Spinal cord (tissue), 10 donors: Measurements from ENCODE around the gene GALNT10. TPM values are rescaled to one million over a fixed set of nuclear protein-coding genes. Genes with fewer than 3 reads are reported as not detected.
A peak's percentile ranks its signal among the peaks of the same experiment; 100 is the strongest.

ENCODE experiments used
- DNase-seq, 6 donors: peaks; one replicate each; pipeline versions ENCODE4 v3.0.0 to v3.0.0-alpha.2; 2013 to 2015; ENCODE audit warnings: low spot score in 6 of 6, low read depth in 4 of 6
- H3K27ac ChIP-seq: one replicate; pipeline ENCODE4 v1.5.1; 2013; ENCODE audit warnings: low read depth, low read length, control low read depth
- H3K27me3 ChIP-seq: one replicate; pipeline ENCODE4 v1.6.1; 2013; ENCODE audit warnings: low read length; ENCODE audit not compliant: control insufficient read depth, insufficient read depth
- H3K36me3 ChIP-seq: one replicate; pipeline ENCODE4 v1.6.1; 2013; ENCODE audit warnings: low read length; ENCODE audit not compliant: control insufficient read depth, insufficient read depth
- H3K4me1 ChIP-seq: one replicate; pipeline ENCODE4 v1.6.1; 2013; ENCODE audit warnings: low read length; ENCODE audit not compliant: control insufficient read depth, insufficient read depth
- H3K4me3 ChIP-seq: one replicate; pipeline ENCODE4 v1.5.1; 2013; ENCODE audit warnings: low read depth, low read length, control low read depth
- H3K9me3 ChIP-seq: one replicate; pipeline ENCODE4 v1.6.1; 2013; ENCODE audit warnings: low read length; ENCODE audit not compliant: control insufficient read depth, insufficient read depth
- WGBS: methylation state at CpG from one replicate; pipeline ENCODE4 v1.1.5; 2013; ENCODE audit warnings: missing lambda C conversion rate; ENCODE audit not compliant: insufficient coverage; 5-methylcytosine and 5-hydroxymethylcytosine counted together
- polyA plus RNA-seq, 2 donors: library from polyadenylated mRNA; unstranded; fragments of 120-200 nt; gene quantifications; one replicate each; pipeline ENCODE4 v1.2.1, GENCODE V29; 2013; ENCODE audit not compliant: insufficient read length in 2 of 2
- total RNA-seq, 2 donors: library from RNA; depleted of rRNA in 1 of 2; stranded (reverse); fragments of 120-200 nt in 1 of 2; fragments of >200 nt in 1 of 2; gene quantifications; one replicate each; pipeline versions ENCODE4 v1.2.3 to v1.2.4, GENCODE V29; 2013 to 2014
- donor health status: healthy.

GALNT10 gene
- total and polyA plus RNA-seq, 4 donors, result 17.2 to 31.2 (median 22.5) TPM

DNA sequence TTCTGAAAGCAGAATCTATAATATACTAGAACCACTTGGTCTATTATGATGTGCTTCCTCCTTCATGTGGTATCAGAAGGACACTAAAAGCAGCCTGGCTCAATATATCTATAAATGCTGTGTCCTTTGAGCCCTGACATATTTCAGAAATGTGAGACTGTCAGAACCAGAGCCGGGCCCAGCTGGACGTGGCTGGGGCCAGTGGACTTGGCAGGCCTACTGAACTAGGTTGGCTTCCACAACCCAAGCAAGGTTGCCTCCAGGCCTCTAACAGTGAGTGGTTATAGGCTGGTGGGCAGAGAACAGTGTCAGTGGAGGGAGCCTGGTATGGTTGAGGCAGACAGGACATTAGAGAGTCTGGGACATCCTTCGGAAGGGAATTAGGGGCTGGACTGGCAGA, 78.9 kb downstream of the GALNT10 start:
- Histone ChIP-seq H3K27me3 (no peaks in the 10 kb centered on the region), H3K4me1 (peaks cover 12% of the 10 kb centered on the region), H3K36me3 (no peaks in the 10 kb centered on the region), H3K9me3 (no peaks in the 10 kb centered on the region), H3K27ac (no peak overlapping the region), H3K4me3 (no peak overlapping the region)
- 90% methylated on average over 3 of the region's 3 CpGs for WGBS
- DNase-seq, result no peak

DNA sequence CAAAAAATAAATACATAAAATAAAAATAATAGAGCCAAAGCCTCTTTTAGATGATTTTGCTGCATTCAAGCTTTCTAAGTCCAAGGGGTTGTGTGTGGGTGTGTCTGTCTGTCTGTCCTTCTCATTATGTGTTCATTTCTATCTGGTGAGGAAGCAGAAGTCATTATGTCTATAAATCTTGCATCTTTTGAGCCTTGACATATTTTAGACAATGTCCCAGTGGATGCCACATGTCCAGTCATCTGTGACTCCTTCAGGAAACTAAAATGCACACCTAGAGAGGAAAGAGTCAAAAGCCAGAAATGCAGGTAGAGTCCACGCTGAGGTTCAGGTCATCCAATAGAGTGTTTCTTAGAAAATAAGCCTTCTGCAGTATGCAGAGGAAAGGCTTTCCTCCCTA, 80.9 kb downstream of the GALNT10 start:
- H3K27ac ChIP-seq, result no peak overlapping the region
- H3K4me3 ChIP-seq, result no peak overlapping the region
- DNase-seq, result no peak
- no peaks in the 10 kb centered on the region for H3K36me3 ChIP-seq
- H3K27me3 ChIP-seq, result no peaks in the 10 kb centered on the region
- peaks cover 12% of the 10 kb centered on the region for H3K4me1 ChIP-seq
- H3K9me3 ChIP-seq, result no peaks in the 10 kb centered on the region
- WGBS, result no CpG with 5 or more reads among the region's 1 CpG

DNA sequence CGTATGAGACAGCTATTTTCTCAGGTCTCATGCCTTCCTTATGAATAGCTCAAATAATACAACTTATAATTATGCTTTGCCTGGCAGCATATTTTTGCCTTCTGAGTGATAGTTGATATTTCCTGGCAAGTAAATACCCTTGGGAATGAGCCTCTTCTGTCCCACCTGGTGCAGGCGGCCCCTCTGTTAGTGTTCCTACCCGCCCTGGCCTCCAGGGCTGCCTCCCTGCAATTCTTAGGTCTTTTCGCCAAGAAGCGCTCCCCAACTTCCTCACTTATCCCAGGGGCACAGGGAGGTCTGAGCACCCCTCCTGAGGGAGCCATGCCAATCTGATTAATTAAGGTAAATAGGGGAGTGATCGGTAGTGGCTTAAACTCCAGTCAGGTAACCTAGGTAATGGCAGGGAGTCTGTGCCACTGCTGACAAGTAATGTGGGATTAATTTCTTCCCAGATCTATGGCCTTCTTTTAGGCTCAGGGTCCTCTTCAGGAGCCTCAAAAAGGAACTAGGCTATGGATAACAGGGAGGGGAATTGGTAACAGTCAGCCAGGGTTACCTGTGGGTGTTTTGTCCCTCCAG, 81.5 kb downstream of the GALNT10 start:
- Histone ChIP-seq H3K36me3 (no peaks in the 10 kb centered on the region), H3K4me1 (peaks cover 14% of the 10 kb centered on the region), H3K27ac (no peak overlapping the region), H3K9me3 (no peaks in the 10 kb centered on the region), H3K4me3 (no peak overlapping the region), H3K27me3 (no peaks in the 10 kb centered on the region)
- WGBS, result 97% methylated on average over 3 of the region's 6 CpGs
- DNase-seq, result no peak

DNA sequence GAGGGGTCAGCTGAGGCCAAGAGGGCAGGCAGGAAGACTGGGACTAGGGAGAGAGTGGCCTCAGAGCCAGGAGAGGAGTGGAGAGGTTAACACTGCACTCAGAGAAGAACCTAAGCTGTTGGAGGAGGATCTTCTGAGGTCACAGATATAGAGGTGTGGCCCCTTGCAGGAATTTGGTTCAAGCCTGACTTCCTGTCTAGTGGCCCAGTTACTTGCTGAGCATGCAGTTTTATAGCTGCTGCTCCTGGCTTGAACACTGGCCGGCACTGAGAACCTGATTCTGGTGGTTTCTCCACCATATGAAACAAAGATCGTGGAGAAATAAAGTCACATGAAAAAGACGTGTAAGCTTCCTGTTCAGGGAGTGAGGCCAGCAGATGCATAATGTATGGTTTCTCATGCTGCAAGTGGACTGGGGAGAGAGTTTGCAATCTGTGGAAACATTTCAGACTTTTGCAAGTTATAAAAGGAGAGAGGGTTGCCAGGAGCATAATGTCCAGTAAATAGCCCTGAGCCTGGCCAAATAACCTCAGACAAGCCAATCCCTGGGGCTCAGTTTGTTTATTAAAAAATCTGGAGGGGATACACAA, 82.6 kb downstream of the GALNT10 start:
- H3K4me1 ChIP-seq, result peaks cover 15% of the 10 kb centered on the region
- peak overlapping the region; percentile 49 for H3K27ac ChIP-seq
- no peaks in the 10 kb centered on the region for H3K27me3 ChIP-seq
- peak in 1 of 6 donors; percentile 30 for DNase-seq
- WGBS, result 40% methylated on average over 3 of the region's 3 CpGs
- H3K4me3 ChIP-seq, result no peak overlapping the region
- no peaks in the 10 kb centered on the region for H3K9me3 ChIP-seq
- no peaks in the 10 kb centered on the region for H3K36me3 ChIP-seq

DNA sequence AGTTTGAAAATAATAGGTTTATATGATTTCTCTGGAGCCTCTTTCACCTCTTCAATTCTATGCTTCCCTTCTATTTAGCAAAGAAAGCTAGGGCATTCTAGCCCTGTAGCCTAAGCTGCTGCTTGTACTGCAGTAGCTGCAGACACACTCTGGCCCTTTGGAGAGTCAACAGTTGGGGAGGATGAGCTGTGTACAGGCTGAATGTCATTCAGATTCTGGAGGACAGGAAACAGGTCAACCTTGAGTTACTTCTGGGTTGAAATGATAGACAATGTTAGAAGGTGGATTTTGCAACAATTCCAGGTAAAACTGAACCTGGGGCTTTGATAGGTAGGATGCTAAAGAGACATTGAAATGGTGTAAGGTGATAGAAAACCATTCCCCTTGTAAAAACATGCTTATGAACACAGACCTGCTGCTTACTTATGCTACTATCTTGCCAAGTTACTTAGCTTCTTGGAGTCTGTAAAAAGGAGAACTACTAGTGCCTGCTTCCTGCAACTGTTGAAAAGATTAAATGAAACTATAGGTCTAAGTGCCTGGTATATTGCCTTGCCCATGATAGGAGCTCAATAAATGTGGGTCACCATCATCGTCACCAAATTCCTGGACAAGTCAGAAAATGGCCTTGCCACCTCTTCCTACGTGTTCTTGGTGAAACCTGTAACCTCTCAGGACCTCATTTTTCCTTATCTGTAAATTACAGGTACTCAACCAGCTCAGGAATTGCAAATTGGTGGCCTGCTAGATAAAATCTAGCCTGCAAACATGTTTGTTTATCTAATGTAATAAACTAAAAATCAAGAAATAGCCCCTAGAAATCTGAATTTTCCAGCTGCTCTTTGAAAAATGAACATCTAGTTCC, 83.7 kb downstream of the GALNT10 start:
- no peak overlapping the region for H3K27ac ChIP-seq
- no peaks in the 10 kb centered on the region for H3K36me3 ChIP-seq
- peak in 1 of 6 donors; percentile 2 for DNase-seq
- no peak overlapping the region for H3K4me3 ChIP-seq
- no peaks in the 10 kb centered on the region for H3K27me3 ChIP-seq
- H3K4me1 ChIP-seq, result peaks cover 15% of the 10 kb centered on the region
- 96% methylated on average over 2 of the region's 2 CpGs for WGBS
- no peaks in the 10 kb centered on the region for H3K9me3 ChIP-seq

DNA sequence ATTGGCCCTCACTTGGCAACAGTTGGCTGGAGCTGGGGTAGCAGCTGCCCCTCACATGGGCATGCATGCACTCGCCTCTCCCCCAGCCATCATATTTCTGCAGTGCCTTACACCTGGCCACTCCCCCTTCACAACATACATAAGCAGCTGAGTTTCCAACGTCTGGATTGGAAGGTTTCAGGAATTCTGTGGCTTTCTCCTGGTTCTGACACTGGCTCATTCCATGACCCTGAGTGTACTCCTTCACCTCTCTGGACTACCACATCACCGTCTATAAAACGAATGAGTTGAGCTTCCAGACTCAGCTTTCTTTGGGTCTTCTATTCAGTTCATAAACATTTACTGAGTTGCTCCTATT, 84.3 kb downstream of the GALNT10 start:
- Histone ChIP-seq H3K4me3 (no peak overlapping the region), H3K27ac (no peak overlapping the region), H3K4me1 (peaks cover 13% of the 10 kb centered on the region), H3K9me3 (no peaks in the 10 kb centered on the region), H3K27me3 (no peaks in the 10 kb centered on the region), H3K36me3 (no peaks in the 10 kb centered on the region)
- 63% methylated on average over 1 of the region's 4 CpGs for WGBS
- DNase-seq, result no peak

DNA sequence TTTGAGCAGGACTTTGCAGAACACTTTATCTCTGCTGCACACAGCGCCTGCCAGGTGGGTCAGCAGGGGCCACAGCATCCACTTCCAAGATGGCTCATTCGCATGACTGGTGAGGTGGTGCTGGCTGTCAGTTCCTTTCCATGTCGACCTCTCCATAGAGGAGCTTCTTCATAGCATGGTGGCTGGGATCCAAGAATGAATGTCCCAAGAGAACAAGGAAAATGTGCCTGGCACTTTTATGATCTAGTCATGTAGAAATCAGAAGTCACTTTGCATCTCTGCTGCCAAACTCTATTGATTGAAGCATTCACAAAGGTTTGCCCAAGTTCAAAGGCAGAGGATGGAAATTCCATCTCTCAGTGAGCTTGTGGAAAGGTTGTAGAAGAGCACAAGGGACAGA, 85.0 kb downstream of the GALNT10 start:
- Histone ChIP-seq H3K36me3 (no peaks in the 10 kb centered on the region), H3K4me1 (peaks cover 13% of the 10 kb centered on the region), H3K4me3 (no peak overlapping the region), H3K27me3 (no peaks in the 10 kb centered on the region), H3K9me3 (no peaks in the 10 kb centered on the region), H3K27ac (no peak overlapping the region)
- 100% methylated on average over 3 of the region's 3 CpGs for WGBS
- DNase-seq, result no peak

DNA sequence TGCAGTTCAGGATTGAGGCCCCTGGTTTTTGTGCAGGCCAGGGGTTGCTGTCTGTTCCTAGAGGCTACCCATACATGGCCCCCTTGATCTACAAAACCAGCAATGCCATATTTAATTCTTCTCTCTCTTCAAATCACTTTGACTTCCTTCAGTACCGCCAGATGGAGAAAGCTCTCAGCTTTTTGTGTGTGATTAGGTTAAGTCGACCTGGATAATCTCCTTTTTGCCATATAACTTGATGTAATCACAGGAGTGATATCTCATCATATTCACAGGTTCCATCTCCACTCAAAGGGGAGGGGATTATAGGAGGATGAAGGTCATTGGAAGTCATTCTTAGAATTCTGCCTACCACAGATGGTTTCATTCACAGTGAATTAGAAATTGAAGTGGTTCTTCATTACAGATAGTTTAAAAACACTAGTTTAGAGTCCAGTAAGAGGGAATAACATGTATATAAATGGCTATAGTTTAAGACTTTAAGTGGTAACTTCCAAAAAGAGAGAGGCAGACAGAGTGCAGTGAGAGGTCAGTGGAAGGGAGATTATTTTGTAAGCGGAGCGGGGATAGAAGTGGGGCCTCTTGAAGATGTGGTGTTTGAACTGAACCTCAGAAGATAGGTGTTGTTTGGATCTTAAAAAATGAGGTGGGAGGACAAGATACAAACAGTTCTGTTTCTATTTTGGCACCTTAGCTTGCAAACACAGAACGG, 85.9 kb downstream of the GALNT10 start:
- 74% methylated on average over 3 of the region's 5 CpGs for WGBS
- DNase-seq, result no peak
- Histone ChIP-seq H3K36me3 (no peaks in the 10 kb centered on the region), H3K4me3 (no peak overlapping the region), H3K27ac (no peak overlapping the region), H3K4me1 (peaks cover 13% of the 10 kb centered on the region), H3K27me3 (no peaks in the 10 kb centered on the region), H3K9me3 (no peaks in the 10 kb centered on the region)

DNA sequence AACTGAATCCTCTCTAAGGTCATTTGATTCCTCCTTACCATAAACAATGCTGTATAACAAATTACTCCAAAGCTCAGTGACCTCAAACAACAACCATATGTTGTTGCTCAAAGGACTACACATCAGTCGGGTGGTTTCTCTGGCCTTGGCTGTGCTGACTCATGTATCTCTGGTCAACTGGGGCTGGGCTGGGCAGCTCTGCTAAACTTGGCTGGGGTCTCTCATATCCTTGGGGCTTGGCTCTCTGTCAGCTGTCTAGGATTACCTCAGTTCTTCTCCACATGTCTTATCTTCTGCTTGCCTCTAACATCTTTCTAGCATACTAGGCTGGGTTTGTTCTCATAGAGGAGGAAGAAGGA, 86.4 kb downstream of the GALNT10 start:
- H3K9me3 ChIP-seq, result no peaks in the 10 kb centered on the region
- H3K36me3 ChIP-seq, result no peaks in the 10 kb centered on the region
- H3K27ac ChIP-seq, result no peak overlapping the region
- no peak overlapping the region for H3K4me3 ChIP-seq
- peaks cover 12% of the 10 kb centered on the region for H3K4me1 ChIP-seq
- no peaks in the 10 kb centered on the region for H3K27me3 ChIP-seq
- peak in 1 of 6 donors; percentile 33 for DNase-seq
- 50% methylated on average over 1 of the region's 1 CpG for WGBS
